OCI-LY3 (cell line): ENCODE measurements around the gene NOP56.
"Not testable (repeated sequence)": the region's sequence is repeated elsewhere in the genome, so short reads cannot be mapped to it uniquely, and the experiment has no call there.

Experiments used
- EZH2phosphoT487 ChIP-seq: fragments of 200-600 bp; shearing (Covaris generic); IDR thresholded peaks from 2 replicates; pipeline ENCODE4 v1.6.1; 2018; ENCODE audit warnings: antibody characterized with exemption, mixed run types, low read depth
- TF ChIP-seq, protein P1 (sequence below): fragments of 200-600, 300-600 bp; sonication (generic); IDR thresholded peaks from 2 replicates; pipeline ENCODE4 v1.5.1; 2014; ENCODE audit warnings: antibody characterized with exemption, low read length, low read depth

DNA sequence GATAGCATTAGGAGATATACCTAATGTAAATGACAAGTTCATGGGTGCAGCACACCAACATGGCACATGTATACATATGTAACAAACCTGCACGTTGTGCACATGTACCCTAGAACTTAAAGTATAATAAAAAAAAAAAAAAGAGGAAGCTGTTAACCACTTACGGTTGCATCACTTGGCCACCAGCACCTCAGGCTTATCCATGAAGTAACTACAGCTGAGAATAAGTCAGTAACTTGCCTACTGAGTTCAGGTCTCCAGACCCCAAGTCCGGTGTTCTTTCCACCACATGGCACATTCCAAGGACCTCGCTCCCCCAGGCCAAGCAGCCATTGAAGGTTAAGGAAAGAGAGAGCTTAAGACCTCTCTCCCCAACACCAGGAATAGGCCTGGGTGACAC is 32.4 kb downstream of the NOP56 start:
- TF ChIP-seq, protein P1, sequence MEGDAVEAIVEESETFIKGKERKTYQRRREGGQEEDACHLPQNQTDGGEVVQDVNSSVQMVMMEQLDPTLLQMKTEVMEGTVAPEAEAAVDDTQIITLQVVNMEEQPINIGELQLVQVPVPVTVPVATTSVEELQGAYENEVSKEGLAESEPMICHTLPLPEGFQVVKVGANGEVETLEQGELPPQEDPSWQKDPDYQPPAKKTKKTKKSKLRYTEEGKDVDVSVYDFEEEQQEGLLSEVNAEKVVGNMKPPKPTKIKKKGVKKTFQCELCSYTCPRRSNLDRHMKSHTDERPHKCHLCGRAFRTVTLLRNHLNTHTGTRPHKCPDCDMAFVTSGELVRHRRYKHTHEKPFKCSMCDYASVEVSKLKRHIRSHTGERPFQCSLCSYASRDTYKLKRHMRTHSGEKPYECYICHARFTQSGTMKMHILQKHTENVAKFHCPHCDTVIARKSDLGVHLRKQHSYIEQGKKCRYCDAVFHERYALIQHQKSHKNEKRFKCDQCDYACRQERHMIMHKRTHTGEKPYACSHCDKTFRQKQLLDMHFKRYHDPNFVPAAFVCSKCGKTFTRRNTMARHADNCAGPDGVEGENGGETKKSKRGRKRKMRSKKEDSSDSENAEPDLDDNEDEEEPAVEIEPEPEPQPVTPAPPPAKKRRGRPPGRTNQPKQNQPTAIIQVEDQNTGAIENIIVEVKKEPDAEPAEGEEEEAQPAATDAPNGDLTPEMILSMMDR, result not testable (repeated sequence)
- not testable (repeated sequence) for TF ChIP-seq EZH2phosphoT487
